Measurements from ENCODE around the gene KRT4. TPM values are rescaled to one million over a fixed set of nuclear protein-coding genes. Genes with fewer than 3 reads are reported as not detected.

The KRT4 gene
- total RNA-seq, 1 donor from 2014 or later, result not detected

DNA sequence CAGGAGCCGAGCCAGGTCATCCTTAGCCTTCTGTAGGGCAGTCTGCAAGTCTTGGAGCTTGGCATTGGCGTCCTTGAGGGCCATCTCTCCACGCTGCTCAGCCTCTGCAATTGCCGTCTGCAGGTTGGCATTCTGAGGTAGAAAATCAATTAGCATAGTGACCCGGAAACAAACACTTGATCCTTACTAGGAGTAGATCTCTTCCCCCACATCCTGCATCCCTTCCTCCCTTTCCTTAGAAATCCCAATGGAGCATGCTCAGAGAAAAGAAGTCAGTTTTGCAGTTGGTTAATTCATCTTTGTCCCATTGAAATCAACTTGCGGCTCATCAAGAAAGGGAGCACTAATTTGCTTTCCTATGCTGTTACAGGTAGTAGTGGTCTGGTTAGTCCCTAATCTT, 42.8 kb downstream of the KRT4 start:
- H3K36me3 ChIP-seq, result no peaks in the 10 kb centered on the region
- no peaks in the 10 kb centered on the region for H3K27me3 ChIP-seq
- no peak overlapping the region for H3K9ac ChIP-seq
- H3K4me2 ChIP-seq, result no peak overlapping the region
- H3K27me3 Mint-ChIP-seq (ENCODE audit: insufficient read depth, low read depth), result peaks cover 6% of the 10 kb centered on the region
- no peak for DNase-seq (ENCODE audit: low spot score)
- no peak overlapping the region for H3K4me3 ChIP-seq
- no peak overlapping the region for H3K27ac Mint-ChIP-seq
- H4K20me1 ChIP-seq (ENCODE audit: low read depth), result no peaks in the 10 kb centered on the region
- no peaks in the 10 kb centered on the region for H3K4me1 Mint-ChIP-seq
- no peak overlapping the region for H3K4me3 Mint-ChIP-seq
- H3K27ac ChIP-seq, result no peak overlapping the region
- no peaks in the 10 kb centered on the region for H3K79me2 ChIP-seq (ENCODE audit: low read depth)
- TF ChIP-seq, protein P1, sequence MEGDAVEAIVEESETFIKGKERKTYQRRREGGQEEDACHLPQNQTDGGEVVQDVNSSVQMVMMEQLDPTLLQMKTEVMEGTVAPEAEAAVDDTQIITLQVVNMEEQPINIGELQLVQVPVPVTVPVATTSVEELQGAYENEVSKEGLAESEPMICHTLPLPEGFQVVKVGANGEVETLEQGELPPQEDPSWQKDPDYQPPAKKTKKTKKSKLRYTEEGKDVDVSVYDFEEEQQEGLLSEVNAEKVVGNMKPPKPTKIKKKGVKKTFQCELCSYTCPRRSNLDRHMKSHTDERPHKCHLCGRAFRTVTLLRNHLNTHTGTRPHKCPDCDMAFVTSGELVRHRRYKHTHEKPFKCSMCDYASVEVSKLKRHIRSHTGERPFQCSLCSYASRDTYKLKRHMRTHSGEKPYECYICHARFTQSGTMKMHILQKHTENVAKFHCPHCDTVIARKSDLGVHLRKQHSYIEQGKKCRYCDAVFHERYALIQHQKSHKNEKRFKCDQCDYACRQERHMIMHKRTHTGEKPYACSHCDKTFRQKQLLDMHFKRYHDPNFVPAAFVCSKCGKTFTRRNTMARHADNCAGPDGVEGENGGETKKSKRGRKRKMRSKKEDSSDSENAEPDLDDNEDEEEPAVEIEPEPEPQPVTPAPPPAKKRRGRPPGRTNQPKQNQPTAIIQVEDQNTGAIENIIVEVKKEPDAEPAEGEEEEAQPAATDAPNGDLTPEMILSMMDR (IDR thresholded peaks at IDR 0.05), result no peak
- TF ChIP-seq EZH2phosphoT487 (IDR thresholded peaks at IDR 0.05), result no peak
- TF ChIP-seq EZH2 (IDR thresholded peaks at IDR 0.05), result no peak
- H3F3A ChIP-seq (ENCODE audit: low read depth), result no peaks in the 10 kb centered on the region
- no peak overlapping the region for H2AFZ ChIP-seq (replicated peaks)
- peaks cover 2% of the 10 kb centered on the region for H3K9me3 Mint-ChIP-seq
- H3K36me3 Mint-ChIP-seq, result no peaks in the 10 kb centered on the region
- H3K9me3 ChIP-seq (ENCODE audit: low read depth), result no peaks in the 10 kb centered on the region
- no peaks in the 10 kb centered on the region for H3K4me1 ChIP-seq

DNA sequence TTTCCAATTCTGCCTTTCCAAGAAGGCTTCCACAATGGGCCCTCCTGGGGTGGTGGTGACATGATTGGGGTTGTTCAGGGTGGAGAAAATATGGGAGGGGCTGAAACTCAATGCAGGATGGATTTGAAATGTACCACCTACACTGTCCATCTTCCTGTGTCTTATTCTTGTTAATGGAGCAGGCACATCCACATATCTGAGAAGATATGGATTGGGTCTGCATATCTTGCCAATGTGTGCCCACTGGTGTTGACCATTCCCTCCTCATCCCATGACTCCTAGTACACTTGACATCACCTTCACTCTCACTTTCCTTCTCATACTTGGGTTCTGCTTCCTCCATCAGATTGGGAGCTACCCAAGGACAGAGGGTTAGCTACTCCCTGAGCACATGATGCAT, 44.0 kb downstream of the KRT4 start:
- TF ChIP-seq EZH2 (IDR thresholded peaks at IDR 0.05) (no peak), EZH2phosphoT487 (IDR thresholded peaks at IDR 0.05) (no peak)
- TF ChIP-seq, protein P1 (IDR thresholded peaks at IDR 0.05), result no peak
- H3K4me1 Mint-ChIP-seq, result no peaks in the 10 kb centered on the region
- Histone ChIP-seq H3K9ac (no peak overlapping the region), H3K4me2 (no peak overlapping the region), H3K27ac (no peak overlapping the region), H3K36me3 (no peaks in the 10 kb centered on the region), H2AFZ (replicated peaks) (no peak overlapping the region), H3F3A (ENCODE audit: low read depth) (no peaks in the 10 kb centered on the region), H4K20me1 (ENCODE audit: low read depth) (no peaks in the 10 kb centered on the region), H3K4me3 (no peak overlapping the region), H3K4me1 (no peaks in the 10 kb centered on the region), H3K79me2 (ENCODE audit: low read depth) (no peaks in the 10 kb centered on the region), H3K9me3 (ENCODE audit: low read depth) (no peaks in the 10 kb centered on the region), H3K27me3 (peaks cover 10% of the 10 kb centered on the region)
- H3K27me3 Mint-ChIP-seq (ENCODE audit: insufficient read depth, low read depth), result peaks cover 6% of the 10 kb centered on the region
- no peak overlapping the region for H3K27ac Mint-ChIP-seq
- no peaks in the 10 kb centered on the region for H3K36me3 Mint-ChIP-seq
- DNase-seq (ENCODE audit: low spot score), result no peak
- peaks cover 2% of the 10 kb centered on the region for H3K9me3 Mint-ChIP-seq
- H3K4me3 Mint-ChIP-seq, result no peak overlapping the region

DNA sequence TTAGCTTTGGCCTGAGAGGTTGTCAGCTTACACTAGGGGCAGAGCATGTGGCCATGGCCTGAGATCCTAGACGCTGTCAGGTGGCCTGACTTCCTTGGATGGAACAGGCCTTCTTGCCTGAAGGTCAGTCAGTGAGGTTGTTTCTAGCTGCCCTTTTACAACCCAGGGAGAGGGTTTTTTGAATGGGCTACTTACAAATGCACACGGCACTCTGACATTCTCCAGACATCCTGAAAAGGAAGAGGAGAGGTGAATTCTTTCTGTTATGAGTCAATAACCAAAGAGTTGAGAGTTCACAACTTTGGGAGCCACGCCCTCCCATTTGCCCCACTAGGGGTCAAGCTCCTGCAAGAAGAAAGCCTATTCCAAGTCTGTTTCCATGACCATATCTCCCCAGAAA, 44.6 kb downstream of the KRT4 start:
- Histone ChIP-seq H3K27me3 (peaks cover 15% of the 10 kb centered on the region), H3F3A (ENCODE audit: low read depth) (no peaks in the 10 kb centered on the region), H3K9me3 (ENCODE audit: low read depth) (no peaks in the 10 kb centered on the region), H3K27ac (no peak overlapping the region), H3K79me2 (ENCODE audit: low read depth) (no peaks in the 10 kb centered on the region), H3K4me1 (no peaks in the 10 kb centered on the region), H3K4me3 (no peak overlapping the region), H3K36me3 (no peaks in the 10 kb centered on the region), H2AFZ (replicated peaks) (no peak overlapping the region), H3K4me2 (no peak overlapping the region), H4K20me1 (ENCODE audit: low read depth) (no peaks in the 10 kb centered on the region), H3K9ac (no peak overlapping the region)
- Mint-ChIP-seq H3K36me3 (no peaks in the 10 kb centered on the region), H3K27ac (no peak overlapping the region), H3K27me3 (ENCODE audit: insufficient read depth, low read depth) (peaks cover 6% of the 10 kb centered on the region), H3K4me1 (no peaks in the 10 kb centered on the region), H3K9me3 (peaks cover 2% of the 10 kb centered on the region), H3K4me3 (no peak overlapping the region)
- TF ChIP-seq EZH2phosphoT487 (IDR thresholded peaks at IDR 0.05) (no peak), EZH2 (IDR thresholded peaks at IDR 0.05) (no peak)
- TF ChIP-seq, protein P1 (IDR thresholded peaks at IDR 0.05), result no peak
- no peak for DNase-seq (ENCODE audit: low spot score)

All from neural progenitor cell (in vitro differentiated cells).